ENCODE measurements around the gene TOMM5. TPM values are rescaled to one million over a fixed set of nuclear protein-coding genes. Genes with fewer than 3 reads are reported as not detected.

TOMM5 gene
- polyA plus RNA-seq (239 and 262 TPM in 2 replicates), polyA minus RNA-seq (78.6 and 91.6 TPM in 2 replicates)

DNA sequence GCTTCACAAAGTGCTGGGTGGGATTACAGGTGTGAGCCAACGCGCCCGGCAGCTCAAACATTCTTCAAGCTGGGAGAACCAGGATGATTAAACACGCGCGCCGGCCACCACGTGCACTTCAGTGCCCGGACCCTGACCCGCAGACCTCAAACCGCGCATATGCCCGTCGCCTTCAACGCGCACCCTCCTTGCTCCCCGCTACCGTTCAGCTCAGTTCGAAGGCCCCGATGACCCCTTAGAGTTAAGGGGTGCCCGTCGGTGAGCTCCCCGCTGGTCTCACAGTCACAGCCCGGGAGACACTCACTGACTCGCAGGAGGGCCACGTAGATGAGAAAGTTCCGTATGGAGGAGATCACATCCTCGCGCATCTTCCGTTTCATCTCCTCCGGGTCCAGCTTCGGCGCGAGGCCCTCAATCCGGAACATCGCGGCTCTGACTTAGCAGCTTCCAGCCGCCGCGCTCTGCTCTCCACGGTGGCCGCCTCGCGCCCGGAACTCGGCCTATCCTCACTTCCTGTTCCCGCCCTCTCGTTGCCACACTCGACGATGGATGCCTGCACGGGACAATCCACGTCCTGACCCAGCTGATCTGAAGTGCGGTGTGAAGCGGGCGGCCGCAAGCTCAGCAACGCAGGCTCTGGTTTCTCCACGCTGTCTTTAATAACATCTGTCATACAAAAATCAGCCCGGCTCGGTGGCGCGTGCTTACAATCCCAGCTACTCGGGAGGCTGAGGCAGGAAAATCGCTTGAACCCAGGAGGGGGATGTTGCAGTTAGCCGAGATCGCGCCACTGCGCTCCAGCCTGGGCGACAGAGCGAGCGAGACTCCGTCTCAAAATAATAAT lies at the start of gene TOMM5:
TOMM5 (minus strand) TSS at position 490 of the 844 bp plus-strand sequence; CDS start at position 425, 65 bp downstream.
- Histone ChIP-seq H3K27me3 (ENCODE audit: insufficient read depth, low read depth, low read length) (no peaks in the 10 kb centered on the region), H3K4me2 (ENCODE audit: low read length) (peak within 1 kb of the TSS; percentile 37), H3K9ac (ENCODE audit: low read length) (peak within 1 kb of the TSS; percentile 80), H3K4me3 (ENCODE audit: low read length) (peak within 1 kb of the TSS; percentile 83), H3K27ac (ENCODE audit: low read length) (peak within 1 kb of the TSS; percentile 70), H3K79me2 (replicated peaks; ENCODE audit: insufficient read depth, low read length) (peaks cover 17% of the 10 kb centered on the region), H3F3A (ENCODE audit: insufficient read depth, low read length, poor library complexity, severe bottlenecking) (no peaks in the 10 kb centered on the region), H4K20me1 (ENCODE audit: insufficient read depth) (no peaks in the 10 kb centered on the region), H2AFZ (ENCODE audit: low read depth, low read length) (peak within 1 kb of the TSS; percentile 73), H3K9me3 (ENCODE audit: low read length) (no peaks in the 10 kb centered on the region), H3K9me2 (ENCODE audit: insufficient read depth, low read length) (no peaks in the 10 kb centered on the region), H3K36me3 (ENCODE audit: insufficient read depth, low read length) (no peaks in the 10 kb centered on the region)
- TF ChIP-seq, protein P1, sequence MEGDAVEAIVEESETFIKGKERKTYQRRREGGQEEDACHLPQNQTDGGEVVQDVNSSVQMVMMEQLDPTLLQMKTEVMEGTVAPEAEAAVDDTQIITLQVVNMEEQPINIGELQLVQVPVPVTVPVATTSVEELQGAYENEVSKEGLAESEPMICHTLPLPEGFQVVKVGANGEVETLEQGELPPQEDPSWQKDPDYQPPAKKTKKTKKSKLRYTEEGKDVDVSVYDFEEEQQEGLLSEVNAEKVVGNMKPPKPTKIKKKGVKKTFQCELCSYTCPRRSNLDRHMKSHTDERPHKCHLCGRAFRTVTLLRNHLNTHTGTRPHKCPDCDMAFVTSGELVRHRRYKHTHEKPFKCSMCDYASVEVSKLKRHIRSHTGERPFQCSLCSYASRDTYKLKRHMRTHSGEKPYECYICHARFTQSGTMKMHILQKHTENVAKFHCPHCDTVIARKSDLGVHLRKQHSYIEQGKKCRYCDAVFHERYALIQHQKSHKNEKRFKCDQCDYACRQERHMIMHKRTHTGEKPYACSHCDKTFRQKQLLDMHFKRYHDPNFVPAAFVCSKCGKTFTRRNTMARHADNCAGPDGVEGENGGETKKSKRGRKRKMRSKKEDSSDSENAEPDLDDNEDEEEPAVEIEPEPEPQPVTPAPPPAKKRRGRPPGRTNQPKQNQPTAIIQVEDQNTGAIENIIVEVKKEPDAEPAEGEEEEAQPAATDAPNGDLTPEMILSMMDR (IDR thresholded peaks at IDR 0.05; ENCODE audit: poor library complexity, severe bottlenecking), result no peak
- peak; percentile 19 for TF ChIP-seq SMC3 (conservative IDR thresholded peaks at IDR 0.05; ENCODE audit: poor library complexity)
- TF ChIP-seq EZH2 (IDR thresholded peaks at IDR 0.05; ENCODE audit: borderline replicate concordance, insufficient read depth, low read length, poor library complexity, severe bottlenecking), result no peak
- TF ChIP-seq POLR2AphosphoS5 (IDR thresholded peaks at IDR 0.05), result peak; percentile 90
- peak; percentile 93 for TF ChIP-seq TAF1 (IDR thresholded peaks at IDR 0.05; ENCODE audit: low read depth)
- peak; percentile 13 for TF ChIP-seq RAD21 (conservative IDR thresholded peaks at IDR 0.05)
- TF ChIP-seq, protein P2, sequence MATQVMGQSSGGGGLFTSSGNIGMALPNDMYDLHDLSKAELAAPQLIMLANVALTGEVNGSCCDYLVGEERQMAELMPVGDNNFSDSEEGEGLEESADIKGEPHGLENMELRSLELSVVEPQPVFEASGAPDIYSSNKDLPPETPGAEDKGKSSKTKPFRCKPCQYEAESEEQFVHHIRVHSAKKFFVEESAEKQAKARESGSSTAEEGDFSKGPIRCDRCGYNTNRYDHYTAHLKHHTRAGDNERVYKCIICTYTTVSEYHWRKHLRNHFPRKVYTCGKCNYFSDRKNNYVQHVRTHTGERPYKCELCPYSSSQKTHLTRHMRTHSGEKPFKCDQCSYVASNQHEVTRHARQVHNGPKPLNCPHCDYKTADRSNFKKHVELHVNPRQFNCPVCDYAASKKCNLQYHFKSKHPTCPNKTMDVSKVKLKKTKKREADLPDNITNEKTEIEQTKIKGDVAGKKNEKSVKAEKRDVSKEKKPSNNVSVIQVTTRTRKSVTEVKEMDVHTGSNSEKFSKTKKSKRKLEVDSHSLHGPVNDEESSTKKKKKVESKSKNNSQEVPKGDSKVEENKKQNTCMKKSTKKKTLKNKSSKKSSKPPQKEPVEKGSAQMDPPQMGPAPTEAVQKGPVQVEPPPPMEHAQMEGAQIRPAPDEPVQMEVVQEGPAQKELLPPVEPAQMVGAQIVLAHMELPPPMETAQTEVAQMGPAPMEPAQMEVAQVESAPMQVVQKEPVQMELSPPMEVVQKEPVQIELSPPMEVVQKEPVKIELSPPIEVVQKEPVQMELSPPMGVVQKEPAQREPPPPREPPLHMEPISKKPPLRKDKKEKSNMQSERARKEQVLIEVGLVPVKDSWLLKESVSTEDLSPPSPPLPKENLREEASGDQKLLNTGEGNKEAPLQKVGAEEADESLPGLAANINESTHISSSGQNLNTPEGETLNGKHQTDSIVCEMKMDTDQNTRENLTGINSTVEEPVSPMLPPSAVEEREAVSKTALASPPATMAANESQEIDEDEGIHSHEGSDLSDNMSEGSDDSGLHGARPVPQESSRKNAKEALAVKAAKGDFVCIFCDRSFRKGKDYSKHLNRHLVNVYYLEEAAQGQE (IDR thresholded peaks at IDR 0.05; ENCODE audit: borderline replicate concordance), result peak; percentile 82
- TF ChIP-seq MXI1 (conservative IDR thresholded peaks at IDR 0.05; ENCODE audit: poor library complexity, severe bottlenecking), result peak; percentile 96
- TF ChIP-seq EP300 (conservative IDR thresholded peaks at IDR 0.05; ENCODE audit: poor library complexity, severe bottlenecking), result peak; percentile 57

DNA sequence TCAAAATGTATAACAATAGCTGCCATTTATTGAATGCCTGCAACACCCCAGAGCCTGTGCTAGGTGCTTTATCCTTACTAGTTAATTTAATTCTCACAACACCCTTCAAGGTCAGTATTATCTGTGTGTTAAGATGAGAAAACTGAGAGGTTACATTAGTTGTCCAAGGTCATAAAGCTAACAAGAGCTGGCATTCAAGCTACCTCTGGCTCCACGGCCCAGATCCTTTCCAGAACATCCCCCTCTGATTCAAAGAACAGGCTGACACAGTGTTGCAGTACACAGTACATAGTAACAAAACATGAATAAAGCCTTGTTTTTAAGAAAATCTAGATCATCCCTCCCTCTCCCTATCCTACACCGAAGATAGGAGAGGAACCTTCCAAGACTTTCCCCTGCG lies 48.9 kb upstream of the TOMM5 start:
- no peak overlapping the region for H3K4me3 ChIP-seq (ENCODE audit: low read length)
- H4K20me1 ChIP-seq (ENCODE audit: insufficient read depth), result no peaks in the 10 kb centered on the region
- no peaks in the 10 kb centered on the region for H3K9me2 ChIP-seq (ENCODE audit: insufficient read depth, low read length)
- TF ChIP-seq POLR2AphosphoS5 (IDR thresholded peaks at IDR 0.05) (no peak), MXI1 (conservative IDR thresholded peaks at IDR 0.05; ENCODE audit: poor library complexity, severe bottlenecking) (no peak), SMC3 (conservative IDR thresholded peaks at IDR 0.05; ENCODE audit: poor library complexity) (no peak), TAF1 (IDR thresholded peaks at IDR 0.05; ENCODE audit: low read depth) (no peak), RAD21 (conservative IDR thresholded peaks at IDR 0.05) (no peak), EZH2 (IDR thresholded peaks at IDR 0.05; ENCODE audit: borderline replicate concordance, insufficient read depth, low read length, poor library complexity, severe bottlenecking) (no peak), EP300 (conservative IDR thresholded peaks at IDR 0.05; ENCODE audit: poor library complexity, severe bottlenecking) (no peak)
- TF ChIP-seq, protein P1 (IDR thresholded peaks at IDR 0.05; ENCODE audit: poor library complexity, severe bottlenecking), result no peak
- TF ChIP-seq, protein P2 (IDR thresholded peaks at IDR 0.05; ENCODE audit: borderline replicate concordance), result no peak
- H3K4me2 ChIP-seq (ENCODE audit: low read length), result no peak overlapping the region
- no peaks in the 10 kb centered on the region for H3K27me3 ChIP-seq (ENCODE audit: insufficient read depth, low read depth, low read length)
- no peaks in the 10 kb centered on the region for H3F3A ChIP-seq (ENCODE audit: insufficient read depth, low read length, poor library complexity, severe bottlenecking)
- H2AFZ ChIP-seq (ENCODE audit: low read depth, low read length), result no peak overlapping the region
- no peaks in the 10 kb centered on the region for H3K36me3 ChIP-seq (ENCODE audit: insufficient read depth, low read length)
- no peaks in the 10 kb centered on the region for H3K9me3 ChIP-seq (ENCODE audit: low read length)
- H3K79me2 ChIP-seq (replicated peaks; ENCODE audit: insufficient read depth, low read length), result no peaks in the 10 kb centered on the region
- H3K9ac ChIP-seq (ENCODE audit: low read length), result no peak overlapping the region
- no peak overlapping the region for H3K27ac ChIP-seq (ENCODE audit: low read length)

Measured in neural cell (in vitro differentiated cells).